Esophagus squamous epithelium (tissue), 4 donors: ENCODE data around the gene CNPY3.

ENCODE experiments used
- POLR2A ChIP-seq, 4 donors: fragments of 450-650 bp; IDR thresholded peaks; one replicate each; pipeline ENCODE4 v1.6.1; 2017; ENCODE audit warnings: antibody characterized with exemption in 4 of 4, mild to moderate bottlenecking in 4 of 4, moderate library complexity in 3 of 4
- TF ChIP-seq, protein P1 (sequence below), 6 experiments: fragments of 450-650 bp in 4 of 6; fragments of 200-600 bp in 2 of 6; sonication (generic) in 2 of 6; IDR thresholded peaks; one replicate each; pipeline ENCODE4 v1.5.1; 2016 to 2019; ENCODE audit warnings: antibody characterized with exemption in 6 of 6, mild to moderate bottlenecking in 4 of 6, moderate library complexity in 4 of 6

DNA sequence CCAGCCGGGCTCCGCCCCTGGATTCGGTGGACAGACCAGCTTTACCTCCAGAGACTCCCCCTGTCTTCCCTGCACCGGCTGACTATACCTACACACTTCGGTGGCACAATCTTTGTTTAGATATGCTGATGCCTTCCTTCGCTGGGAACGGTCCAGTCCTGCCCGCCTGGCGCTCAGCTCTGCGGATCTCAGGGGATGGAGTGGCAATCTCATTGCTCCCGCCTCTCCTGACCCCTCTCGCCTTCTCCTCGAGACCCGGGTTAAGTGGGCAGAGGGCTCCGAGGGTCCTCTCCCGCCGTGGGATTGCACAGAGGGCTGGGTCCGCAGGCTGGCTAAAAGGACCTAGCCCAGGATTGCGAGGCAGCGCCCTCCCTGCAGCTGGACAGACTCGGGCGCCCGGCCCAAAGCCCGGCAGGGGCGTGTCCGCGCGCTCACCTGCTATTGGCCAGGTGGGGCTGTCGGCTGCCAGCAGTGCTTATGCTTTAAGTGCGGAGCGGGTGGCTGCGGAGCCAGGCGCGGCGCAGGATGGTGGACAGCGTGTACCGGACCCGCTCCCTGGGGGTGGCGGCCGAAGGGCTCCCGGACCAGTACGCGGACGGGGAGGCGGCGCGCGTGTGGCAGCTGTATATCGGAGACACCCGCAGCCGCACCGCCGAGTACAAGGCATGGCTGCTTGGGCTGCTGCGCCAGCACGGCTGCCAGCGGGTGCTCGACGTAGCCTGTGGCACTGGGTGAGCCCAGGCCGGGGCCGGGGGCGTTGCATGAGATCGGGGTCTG, 31.2 kb downstream of the CNPY3 start, which contains the start of gene GNMT:
- TF ChIP-seq, protein P1, sequence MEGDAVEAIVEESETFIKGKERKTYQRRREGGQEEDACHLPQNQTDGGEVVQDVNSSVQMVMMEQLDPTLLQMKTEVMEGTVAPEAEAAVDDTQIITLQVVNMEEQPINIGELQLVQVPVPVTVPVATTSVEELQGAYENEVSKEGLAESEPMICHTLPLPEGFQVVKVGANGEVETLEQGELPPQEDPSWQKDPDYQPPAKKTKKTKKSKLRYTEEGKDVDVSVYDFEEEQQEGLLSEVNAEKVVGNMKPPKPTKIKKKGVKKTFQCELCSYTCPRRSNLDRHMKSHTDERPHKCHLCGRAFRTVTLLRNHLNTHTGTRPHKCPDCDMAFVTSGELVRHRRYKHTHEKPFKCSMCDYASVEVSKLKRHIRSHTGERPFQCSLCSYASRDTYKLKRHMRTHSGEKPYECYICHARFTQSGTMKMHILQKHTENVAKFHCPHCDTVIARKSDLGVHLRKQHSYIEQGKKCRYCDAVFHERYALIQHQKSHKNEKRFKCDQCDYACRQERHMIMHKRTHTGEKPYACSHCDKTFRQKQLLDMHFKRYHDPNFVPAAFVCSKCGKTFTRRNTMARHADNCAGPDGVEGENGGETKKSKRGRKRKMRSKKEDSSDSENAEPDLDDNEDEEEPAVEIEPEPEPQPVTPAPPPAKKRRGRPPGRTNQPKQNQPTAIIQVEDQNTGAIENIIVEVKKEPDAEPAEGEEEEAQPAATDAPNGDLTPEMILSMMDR (IDR thresholded peaks at IDR 0.05) = no peak
- no peak for TF ChIP-seq POLR2A (IDR thresholded peaks at IDR 0.05)
